ENCODE measurements around the gene PIM1.
A peak's percentile ranks its signal among the peaks of the same experiment; 100 is the strongest.
"Not testable (repeated sequence)": the region's sequence is repeated elsewhere in the genome, so short reads cannot be mapped to it uniquely, and the experiment has no call there.

PIM1 gene

DNA sequence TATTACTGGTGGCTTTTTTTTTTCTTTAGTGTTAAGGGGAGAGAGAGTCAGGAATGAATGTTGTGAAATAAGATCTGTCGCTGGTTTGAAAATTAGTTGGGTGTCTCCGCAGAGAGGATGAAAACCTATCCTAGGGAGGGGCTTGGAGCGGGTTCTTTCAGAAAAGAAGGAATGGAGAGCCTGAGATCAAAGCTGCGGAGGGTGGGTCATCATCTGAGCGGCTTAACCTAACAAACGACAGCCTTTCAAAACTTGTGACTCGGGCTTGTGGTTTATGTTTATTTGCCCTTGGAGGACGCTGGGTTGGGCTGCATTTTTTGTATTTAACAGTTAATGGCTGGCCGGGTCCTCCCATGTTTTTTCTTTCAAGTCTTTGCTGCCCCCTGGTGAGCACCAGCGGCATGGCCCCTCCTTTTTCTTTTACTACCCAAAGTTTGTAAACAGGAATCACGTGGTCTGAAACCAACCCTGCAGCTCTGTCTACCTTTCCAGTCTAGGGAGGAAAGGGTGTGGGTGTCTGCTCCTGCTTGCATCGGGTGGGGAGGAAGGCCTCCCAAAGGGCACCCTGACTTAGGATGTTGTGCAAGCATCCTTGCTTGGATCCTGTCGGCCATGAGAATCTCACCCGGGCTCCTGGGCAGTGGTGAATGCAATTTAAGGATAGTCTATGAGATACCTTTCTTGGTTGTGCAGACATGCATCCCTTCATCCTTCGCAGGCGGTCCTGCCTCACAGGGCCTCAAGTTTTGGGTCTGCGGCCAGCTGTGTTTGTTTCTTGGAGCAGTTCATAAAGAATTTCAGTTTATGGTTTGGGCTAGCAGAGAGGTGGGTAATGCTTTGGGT lies 2.2 kb downstream of the PIM1 start:
- DNase-seq, result peak; percentile 90

DNA sequence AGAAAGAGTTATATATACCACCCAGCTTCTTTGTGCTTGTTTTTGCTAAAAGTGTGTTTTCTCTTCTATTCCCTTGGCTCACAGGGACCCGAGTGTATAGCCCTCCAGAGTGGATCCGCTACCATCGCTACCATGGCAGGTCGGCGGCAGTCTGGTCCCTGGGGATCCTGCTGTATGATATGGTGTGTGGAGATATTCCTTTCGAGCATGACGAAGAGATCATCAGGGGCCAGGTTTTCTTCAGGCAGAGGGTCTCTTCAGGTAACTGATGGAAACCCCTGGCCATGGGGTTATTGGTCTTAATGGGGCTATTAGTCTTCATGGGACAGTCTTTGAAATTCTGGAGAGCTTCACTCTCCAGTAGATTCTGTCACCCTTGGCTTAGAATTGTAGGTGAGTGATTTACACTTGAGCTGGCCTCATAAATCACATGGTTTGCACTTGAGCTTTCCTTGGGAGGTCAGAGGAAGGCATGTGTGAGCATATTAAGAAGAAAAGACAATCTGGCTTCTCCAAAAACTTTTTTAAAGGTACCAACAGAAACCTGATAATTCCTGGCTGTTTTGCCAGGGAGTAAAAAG lies 3.0 kb downstream of the PIM1 start:
- DNase-seq, result no peak

DNA sequence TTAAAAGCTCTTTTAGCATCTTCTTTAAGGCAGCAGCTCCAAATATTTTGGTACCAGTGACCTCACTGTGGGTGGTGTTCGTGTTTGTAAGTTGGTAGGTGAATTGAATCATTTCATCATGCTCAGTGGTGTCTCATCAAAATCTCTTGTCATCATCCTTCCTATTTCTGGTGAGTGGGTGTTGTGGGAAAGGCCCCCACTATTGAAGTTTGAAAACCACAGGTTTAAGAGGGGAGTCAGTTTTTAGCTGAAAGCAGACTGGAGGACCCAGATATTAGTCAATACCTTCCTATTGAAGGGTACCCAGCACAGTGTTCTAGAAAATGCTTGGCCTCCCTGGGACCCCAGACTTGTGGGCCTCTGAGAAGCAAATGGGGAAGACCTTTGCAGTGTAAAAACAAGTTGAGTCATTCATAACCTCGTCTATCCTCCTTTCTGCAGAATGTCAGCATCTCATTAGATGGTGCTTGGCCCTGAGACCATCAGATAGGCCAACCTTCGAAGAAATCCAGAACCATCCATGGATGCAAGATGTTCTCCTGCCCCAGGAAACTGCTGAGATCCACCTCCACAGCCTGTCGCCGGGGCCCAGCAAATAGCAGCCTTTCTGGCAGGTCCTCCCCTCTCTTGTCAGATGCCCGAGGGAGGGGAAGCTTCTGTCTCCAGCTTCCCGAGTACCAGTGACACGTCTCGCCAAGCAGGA lies 3.7 kb downstream of the PIM1 start:
- no peak for DNase-seq

DNA sequence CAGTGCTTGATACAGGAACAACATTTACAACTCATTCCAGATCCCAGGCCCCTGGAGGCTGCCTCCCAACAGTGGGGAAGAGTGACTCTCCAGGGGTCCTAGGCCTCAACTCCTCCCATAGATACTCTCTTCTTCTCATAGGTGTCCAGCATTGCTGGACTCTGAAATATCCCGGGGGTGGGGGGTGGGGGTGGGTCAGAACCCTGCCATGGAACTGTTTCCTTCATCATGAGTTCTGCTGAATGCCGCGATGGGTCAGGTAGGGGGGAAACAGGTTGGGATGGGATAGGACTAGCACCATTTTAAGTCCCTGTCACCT lies 4.2 kb downstream of the PIM1 start:
- DNase-seq, result no peak

DNA sequence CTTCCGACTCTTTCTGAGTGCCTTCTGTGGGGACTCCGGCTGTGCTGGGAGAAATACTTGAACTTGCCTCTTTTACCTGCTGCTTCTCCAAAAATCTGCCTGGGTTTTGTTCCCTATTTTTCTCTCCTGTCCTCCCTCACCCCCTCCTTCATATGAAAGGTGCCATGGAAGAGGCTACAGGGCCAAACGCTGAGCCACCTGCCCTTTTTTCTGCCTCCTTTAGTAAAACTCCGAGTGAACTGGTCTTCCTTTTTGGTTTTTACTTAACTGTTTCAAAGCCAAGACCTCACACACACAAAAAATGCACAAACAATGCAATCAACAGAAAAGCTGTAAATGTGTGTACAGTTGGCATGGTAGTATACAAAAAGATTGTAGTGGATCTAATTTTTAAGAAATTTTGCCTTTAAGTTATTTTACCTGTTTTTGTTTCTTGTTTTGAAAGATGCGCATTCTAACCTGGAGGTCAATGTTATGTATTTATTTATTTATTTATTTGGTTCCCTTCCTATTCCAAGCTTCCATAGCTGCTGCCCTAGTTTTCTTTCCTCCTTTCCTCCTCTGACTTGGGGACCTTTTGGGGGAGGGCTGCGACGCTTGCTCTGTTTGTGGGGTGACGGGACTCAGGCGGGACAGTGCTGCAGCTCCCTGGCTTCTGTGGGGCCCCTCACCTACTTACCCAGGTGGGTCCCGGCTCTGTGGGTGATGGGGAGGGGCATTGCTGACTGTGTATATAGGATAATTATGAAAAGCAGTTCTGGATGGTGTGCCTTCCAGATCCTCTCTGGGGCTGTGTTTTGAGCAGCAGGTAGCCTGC lies 4.8 kb downstream of the PIM1 start:
- no peak for DNase-seq

DNA sequence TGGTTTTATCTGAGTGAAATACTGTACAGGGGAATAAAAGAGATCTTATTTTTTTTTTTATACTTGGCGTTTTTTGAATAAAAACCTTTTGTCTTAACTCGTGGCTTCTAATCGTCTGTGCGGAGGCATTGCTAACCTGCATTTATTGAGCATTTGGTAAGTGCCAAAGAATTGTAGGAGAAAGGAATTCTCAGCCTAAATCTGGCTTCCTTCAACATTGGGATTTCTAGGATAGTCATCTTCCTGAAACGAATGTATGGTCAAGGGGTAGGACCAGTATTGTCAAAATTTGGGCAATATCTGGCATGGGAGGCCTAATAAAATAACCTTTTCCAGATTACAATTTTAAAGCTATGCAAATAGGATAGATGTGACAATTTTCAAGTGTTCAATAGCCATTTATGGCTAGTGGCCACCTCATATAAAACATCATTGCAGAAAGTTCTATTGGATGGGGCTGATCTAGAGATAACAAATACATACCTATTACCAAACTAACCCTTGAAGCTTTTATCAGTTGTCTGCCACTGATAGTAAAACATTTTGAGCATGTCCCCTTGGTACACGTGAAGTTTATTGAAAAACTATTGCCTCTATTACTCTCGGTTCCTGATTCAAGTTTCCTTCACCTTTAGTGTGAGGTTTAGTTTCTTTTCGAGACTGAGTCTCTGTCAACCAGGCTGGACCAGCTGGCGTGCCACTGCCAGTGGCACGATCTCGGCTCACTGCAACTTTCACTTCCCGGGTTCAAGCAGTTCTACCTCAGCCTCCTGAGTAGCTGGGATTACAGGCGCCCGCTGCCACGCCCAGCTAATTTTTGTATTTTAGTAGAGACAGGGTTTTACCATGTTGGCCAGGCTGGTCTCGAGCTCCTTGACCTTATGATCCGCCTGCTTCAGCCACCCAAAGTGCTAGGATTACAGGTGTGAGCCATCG lies 5.6 kb downstream of the PIM1 start:
- peak; percentile 36 for DNase-seq

DNA sequence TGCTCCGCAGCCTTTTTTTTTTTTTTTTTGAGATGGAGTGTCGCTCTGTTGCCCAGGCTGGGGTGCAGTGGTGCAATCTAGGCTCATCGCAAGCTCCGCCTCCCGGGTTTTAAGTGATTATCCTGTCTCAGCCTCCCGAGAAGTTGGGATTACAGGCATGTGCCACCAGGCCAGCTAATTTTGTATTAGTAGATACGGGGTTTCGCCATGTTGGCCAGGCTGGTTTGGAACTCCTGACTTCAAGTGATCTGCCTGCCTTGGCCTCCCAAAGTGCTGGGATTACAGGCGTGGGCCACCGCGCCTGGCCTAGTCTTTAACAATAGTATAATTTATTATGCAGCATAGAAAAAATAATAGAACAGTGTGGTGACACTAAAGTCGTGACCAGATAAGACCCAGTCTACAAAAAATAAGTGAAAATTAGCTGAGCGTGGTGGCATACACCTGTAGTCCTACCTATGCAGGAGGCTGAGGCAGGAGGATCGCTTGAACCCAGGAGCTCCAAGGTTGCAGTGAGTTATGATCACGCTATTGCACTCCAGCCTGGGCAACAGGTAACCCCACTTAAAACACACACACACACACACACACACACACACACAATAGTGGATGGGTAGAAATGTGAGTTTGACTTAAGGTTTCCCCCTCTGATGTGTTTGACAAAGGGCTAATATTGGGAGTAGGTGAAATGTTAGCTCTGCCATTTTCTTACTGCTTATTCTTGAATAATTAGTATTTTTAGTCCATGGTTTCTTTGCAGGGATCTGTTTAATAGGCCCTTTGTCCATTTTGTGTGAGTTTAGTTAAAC lies 6.5 kb downstream of the PIM1 start:
- DNase-seq, result no peak

DNA sequence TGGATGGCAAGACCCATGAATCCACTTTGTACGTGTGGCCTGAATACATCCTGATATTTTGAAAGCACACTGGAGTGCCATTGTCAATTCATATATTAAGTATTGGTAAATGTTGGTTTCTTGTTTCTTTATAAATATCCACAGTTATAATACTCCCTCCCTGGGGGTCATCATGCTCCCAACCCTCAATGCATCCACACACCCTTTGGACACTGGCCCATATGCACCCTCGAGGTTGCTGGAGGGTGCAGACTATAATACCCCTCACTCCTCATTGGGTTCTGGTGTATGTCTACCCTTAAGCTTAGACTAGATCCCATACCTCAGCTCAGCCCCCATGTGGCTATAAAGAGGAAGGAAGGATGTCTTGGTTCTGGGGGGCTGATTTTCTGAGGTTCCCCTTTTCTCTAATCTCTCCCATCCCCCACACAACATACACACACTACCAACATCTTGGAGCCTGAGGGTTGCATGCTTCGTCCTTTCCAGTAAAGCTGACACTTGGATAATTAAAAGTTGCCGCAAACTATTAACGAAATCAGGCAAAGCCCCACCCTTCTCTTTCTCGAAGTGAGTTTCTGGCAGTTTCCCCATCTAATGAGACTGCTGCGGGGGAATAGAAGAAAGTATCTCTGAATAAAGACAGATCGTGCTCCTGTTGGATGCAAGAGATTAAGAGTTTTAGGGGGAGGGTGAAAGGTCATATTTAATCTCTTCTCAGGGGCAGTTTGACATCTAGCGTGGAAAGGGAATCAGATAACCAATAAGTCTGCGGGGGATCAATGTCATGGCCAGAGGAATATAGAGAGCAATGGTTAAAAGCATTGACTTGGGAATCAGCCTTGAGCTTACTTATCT lies 7.4 kb downstream of the PIM1 start:
- DNase-seq, result no peak

DNA sequence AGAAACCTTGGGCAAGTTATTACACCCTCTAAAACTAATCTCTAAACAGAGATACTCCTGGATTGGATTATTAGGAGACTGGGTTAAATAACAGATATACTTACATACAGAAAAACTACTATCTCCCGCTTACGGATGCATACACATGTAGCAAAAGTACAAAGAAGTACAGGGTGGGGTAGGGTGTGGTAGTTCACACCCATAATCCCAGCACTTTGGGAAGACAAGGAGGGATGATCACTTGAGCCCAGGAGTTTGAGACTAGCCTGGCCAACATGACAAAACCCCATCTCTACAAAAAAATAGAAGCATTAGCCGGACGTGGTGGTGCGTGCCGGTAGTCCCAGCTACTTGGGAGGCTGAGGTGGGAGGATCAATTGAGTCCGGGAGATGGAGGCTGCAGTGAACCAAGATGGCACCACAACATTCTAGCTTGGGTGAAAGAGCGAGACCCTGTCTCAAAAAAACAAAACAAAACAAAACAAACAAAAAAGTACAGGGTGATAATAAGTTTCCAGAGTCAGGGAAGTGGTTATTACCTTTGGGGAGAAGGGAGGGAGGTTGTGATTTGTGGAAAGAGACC lies 8.1 kb downstream of the PIM1 start:
- DNase-seq, result no peak

DNA sequence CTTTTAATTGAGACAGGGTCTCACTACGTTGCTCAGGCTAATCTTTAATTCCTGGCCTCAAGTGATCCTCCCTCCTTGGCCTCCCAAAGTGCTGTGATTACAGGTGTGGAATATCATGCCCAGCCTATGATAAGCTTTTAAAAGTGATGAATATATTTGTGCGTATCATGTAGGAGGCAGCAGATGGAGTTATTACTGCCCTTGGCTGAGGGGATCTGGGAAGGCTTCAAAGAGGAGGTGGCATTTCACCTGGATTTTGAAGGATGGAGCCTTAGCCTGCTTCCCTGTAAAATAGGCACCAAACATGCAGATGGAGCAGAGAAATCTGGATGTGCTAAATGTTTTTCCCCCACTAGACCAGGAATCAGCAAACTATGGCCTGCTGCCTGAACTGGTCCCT lies 10.1 kb downstream of the PIM1 start:
- DNase-seq, result no peak

DNA sequence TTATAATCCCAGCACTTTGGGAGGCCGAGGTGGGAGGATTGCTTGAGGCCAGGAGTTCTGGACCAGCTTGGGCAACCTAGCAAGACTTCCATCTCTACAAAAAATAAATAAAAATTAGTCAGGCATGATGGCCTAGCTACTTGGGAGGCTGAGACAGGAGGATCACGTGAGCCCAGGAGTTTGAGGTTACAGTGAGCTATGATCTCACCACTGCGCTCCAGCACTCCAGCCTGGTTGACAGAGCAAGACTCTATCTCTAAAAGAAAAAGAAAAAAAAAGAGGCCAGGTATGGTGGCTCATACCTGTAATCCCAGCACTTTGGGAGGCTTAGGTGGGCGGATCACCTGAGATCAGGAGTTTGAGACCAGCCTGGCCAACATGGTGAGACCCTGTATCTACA lies 10.7 kb downstream of the PIM1 start:
- DNase-seq, result not testable (repeated sequence)

DNA sequence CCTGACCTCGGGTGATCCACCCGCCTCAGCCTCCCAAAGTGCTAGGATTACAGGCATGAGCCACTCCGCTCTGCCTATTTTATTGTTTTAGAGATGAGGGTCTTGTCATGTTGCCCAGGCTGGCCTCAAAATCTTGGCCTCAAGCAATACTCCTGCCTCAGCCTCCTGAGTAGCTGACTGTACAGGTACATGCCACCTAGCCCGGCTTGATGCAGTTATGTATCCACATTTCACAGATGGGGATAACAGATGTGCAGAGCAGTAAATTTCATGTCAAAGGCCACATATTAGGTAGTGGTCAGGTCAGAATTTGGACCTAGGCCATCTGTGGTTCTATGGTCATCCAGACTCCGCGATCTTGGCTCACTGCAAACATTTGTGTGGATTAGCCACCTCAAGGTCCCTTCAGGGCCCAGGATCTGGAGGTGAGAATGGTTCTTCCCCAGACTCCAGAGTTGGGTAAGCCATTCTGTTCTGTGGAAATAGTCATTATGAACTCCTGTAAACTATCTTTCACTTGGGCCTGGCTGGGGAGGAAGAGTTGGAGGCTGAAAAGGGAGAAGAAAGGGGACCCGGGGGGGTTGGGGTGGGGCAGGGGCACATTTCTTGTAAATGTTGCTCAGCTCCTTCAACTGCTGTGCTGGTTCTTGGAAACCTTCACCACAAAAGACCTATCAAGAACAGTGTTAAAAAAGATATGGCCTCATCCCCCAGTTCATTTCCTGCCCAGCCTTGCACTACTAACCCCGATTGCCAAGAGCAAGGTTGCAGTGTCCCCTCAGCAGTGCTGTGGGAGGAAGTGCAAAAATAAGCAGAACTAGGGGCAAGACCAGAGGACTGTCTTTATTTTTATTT lies 13.0 kb downstream of the PIM1 start:
- DNase-seq, result peak; percentile 51

DNA sequence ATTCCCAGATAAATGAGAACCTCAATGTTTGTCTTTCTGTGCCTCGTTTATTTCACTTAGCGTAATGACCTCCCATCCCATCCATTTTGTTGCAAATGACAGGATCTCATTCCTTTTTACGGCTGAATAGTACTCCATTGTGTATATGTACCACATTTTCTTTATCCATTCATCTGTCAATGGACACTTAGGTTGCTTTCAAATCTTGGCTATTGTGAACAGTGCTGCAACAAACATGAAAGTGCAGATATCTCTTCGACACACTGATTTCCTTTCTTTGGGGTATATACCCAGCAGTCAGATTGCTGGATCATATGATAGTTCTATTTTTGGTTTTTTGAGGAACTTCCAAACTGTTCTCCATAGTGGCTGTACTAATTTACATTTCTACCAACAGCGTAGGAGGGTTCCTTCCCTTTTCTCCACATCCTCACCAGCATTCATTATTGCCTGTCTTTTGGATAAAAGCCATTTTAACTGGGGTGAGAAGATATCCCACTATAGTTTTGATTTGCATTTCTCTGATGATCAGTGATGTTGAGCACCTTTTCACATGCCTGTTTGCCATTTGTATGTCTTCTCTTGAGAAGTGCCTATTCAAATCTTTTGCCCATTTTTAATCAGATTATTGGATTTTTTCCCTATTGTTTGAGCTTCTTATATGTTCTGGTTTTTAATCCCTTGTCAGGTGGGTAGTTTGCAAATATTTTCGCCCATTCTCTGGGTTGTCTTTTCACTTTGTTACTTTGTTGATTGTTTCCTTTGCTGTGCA lies 16.2 kb downstream of the PIM1 start:
- not testable (repeated sequence) for DNase-seq

DNA sequence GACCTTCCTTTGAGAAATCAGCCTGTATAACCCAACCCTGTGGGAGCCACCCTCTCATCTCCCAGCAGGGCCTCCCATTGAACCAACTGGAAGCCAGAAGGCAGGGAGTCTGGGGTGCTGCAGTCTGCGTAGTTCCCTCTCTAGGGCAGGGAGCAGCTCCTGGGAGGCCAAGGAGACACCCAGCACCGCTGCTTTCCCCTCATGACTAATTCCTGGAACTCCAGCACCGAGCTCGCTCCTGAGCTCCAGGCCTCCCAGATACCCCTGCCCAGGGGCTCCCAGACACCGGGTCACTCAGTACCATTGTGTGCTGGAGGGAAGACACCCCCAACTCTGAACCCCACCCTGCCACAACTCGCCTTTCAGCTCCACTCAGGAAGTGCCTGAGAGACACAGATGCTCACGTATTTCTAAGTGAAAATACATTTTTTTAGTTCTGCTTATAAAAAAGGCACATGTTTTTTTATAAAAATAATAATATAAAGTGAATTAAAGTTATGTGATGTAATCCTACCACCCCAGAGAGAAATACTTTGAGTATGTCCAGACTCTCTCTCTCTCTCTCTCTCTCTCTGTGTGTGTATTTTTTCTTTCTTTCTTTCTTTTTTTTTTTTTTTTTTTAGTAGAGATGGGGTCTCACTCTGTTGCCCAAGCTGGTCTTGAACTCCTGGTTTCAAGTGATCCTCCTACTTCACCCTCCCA lies 17.5 kb downstream of the PIM1 start:
- DNase-seq, result no peak

DNA sequence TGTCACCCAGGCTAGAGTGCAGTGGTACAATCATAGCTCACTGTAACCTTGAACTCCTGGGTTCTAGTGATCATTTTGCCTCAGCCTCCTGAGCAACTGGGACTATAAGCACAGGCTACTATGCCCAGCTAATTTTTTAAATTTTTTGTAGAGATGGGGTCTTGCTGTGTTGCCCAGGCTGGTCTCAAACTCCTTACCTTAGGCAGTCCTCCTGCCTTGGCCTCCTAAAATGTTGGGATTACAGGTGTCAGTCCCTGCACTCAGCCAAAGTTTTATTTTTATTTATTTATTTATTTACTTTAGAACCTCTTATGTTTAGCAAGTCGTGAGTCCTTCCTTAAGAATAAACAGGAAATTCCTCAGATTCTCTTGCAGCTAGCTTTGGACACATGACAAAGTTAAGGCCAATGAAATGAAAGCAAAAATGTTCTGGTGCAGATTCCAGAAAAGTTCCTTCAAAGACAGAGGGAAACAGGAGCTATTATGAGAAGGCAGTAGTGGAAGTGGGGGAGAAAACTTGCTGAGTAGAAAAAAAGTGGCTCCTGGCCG lies 19.1 kb downstream of the PIM1 start:
- no peak for DNase-seq

DNA sequence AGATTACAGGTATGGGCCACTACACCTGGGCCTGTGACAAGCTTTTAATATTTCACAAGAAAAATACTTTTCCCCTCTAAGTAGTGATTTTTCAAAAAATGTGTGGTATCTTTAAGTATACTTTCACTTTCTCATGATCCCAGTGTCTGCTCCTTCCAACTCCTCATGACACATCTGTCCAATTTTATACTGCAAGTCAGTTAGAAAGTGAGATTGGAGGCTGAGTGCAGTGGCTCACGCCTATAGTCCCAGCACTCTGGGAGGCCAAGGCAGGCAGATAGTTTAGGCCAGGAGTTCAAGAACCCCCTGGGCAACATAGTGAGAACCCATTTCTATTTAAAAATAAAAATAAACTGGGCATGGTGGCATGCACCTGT lies 20.2 kb downstream of the PIM1 start:
- no peak for DNase-seq

DNA sequence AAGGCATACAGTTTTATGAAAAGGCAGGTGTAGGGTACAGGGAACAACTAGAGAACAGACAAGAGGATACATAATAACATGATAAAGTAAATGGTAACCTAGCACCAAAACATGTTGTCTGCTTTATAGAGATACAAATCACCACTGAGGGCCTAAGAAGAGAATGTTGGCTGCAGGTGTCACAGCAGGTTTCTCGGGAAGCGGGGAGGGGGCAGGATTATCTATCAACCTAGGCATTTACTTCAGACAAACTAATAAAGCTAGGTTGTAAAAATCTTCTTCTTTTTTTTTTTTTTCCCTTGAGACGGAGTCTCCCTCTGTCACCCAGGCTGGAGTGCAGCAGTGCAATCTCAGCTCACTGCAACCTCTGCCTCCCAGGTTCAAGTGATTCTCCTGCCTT lies 22.7 kb downstream of the PIM1 start:
- DNase-seq, result no peak
